ENCODE measurements around the gene SCARB2. TPM values are rescaled to one million over a fixed set of nuclear protein-coding genes. Genes with fewer than 3 reads are reported as not detected.

The SCARB2 gene
- polyA plus RNA-seq, 1 donor (not counting 4 experiments of a cell fraction or from before 2014, with no cell fraction given): 72.2 TPM

GRCh38 chr4:76212851-76213414 lies 691 bp downstream of the SCARB2 start:
- H3K4me1 ChIP-seq (ENCODE audit: control insufficient read depth, extremely low read depth, insufficient read depth, low read length): peaks cover 53% of the 10 kb centered on the region
- TF ChIP-seq CTCF (optimal IDR thresholded peaks at IDR 0.05 in 1 of 3, IDR thresholded peaks at IDR 0.05 in 1 of 3, conservative IDR thresholded peaks at IDR 0.05 in 1 of 3; ENCODE audit: extremely low read depth in 1 of 3, insufficient read depth in 2 of 3, low read length in 3 of 3) (no peak), EZH2 (IDR thresholded peaks at IDR 0.05; ENCODE audit: low read length) (no peak)
- H3K9ac ChIP-seq (ENCODE audit: control insufficient read depth, extremely low read depth, insufficient read depth, low read length): peak overlapping the region; percentile 87
- H3K79me2 ChIP-seq (ENCODE audit: control insufficient read depth, insufficient read depth, low read length): peaks cover 44% of the 10 kb centered on the region
- peak; percentile 57 for FAIRE-seq
- peak overlapping the region; percentile 50 to 94 (median 85) for H3K4me3 ChIP-seq (ENCODE audit: control insufficient read depth in 2 of 3, extremely low read depth in 1 of 3, insufficient read depth in 2 of 3, low read depth in 1 of 3, low read length in 3 of 3)
- dilution Hi-C loops (cut with MboI; ENCODE audit: extremely low pct_ligation_motif_present, low sequenced_read_pairs): no loop called here
- peak overlapping the region; percentile 81 for H3K27ac ChIP-seq (ENCODE audit: control insufficient read depth, insufficient read depth, low read length)
- H4K20me1 ChIP-seq (ENCODE audit: control insufficient read depth, extremely low read depth, insufficient read depth, low read length): no peaks in the 10 kb centered on the region
- peak overlapping the region; percentile 91 for H3K4me2 ChIP-seq (ENCODE audit: control insufficient read depth, extremely low read depth, insufficient read depth, low read depth, low read length)
- no peak for DNase-seq (ENCODE audit: low read depth, low spot score)
- no peaks in the 10 kb centered on the region for H3K27me3 ChIP-seq (ENCODE audit: control insufficient read depth, extremely low read depth, insufficient read depth, low read length)
- H3K9me3 ChIP-seq (ENCODE audit: control insufficient read depth, low read depth, low read length): no peaks in the 10 kb centered on the region
- no peaks in the 10 kb centered on the region for H3K36me3 ChIP-seq (ENCODE audit: control insufficient read depth in 2 of 2, extremely low read depth in 1 of 2, insufficient read depth in 2 of 2, low read length in 2 of 2)
- peaks cover 2% of the 10 kb centered on the region for H3K9me1 ChIP-seq (ENCODE audit: control insufficient read depth, extremely low read depth, insufficient read depth, low read length)
- H2AFZ ChIP-seq (ENCODE audit: control insufficient read depth, low read length): peak overlapping the region; percentile 91

DNA sequence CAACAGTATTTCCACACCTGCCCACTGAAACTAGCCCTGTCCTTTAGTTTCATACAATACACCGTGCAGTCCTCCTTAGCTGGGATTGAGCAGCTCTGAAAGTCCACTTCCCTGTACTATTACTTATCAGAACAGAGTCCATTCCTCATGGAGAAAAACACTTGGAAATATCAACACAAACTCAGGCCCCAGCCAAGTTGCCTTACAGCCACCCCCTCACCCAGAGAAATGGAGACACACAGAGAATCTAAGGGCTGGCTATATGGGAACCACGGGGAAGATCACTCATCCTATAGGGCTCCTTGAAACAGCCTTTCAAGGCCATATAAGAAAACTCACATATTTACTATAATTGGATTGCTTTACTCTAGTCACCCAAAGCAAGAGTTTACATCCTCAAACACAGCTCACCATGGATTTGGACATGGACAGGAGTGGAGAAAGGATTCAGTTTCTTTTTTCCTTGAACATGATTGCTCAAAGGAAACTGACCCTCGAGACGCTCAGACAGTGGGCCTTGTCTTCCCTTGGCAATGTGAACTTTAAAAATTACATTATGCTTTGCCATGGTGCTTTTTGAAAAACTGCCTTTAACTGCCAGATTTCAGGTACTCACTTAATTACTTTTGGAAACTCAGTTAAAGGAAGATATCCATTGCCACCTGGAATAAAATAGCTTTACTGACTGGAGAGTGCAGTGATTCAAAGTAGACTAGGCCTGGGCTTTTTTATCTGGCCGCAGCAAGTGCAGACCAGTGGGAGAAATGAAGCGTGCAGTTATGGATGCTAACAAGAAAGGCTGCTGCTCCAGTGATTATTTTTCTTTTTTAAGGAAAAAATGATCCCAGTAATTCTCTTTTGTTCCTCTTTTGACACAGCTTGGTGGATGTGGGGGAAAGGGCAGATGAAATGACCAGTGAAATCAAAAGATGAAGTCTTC lies 1.6 kb downstream of the SCARB2 start:
- Histone ChIP-seq H3K79me2 (ENCODE audit: control insufficient read depth, insufficient read depth, low read length) (peaks cover 53% of the 10 kb centered on the region), H3K4me2 (ENCODE audit: control insufficient read depth, extremely low read depth, insufficient read depth, low read depth, low read length) (peak overlapping the region; percentile 91), H3K9me1 (ENCODE audit: control insufficient read depth, extremely low read depth, insufficient read depth, low read length) (no peaks in the 10 kb centered on the region), H3K36me3 (ENCODE audit: control insufficient read depth in 2 of 2, extremely low read depth in 1 of 2, insufficient read depth in 2 of 2, low read length in 2 of 2) (no peaks in the 10 kb centered on the region), H3K27me3 (ENCODE audit: control insufficient read depth, extremely low read depth, insufficient read depth, low read length) (no peaks in the 10 kb centered on the region), H3K9ac (ENCODE audit: control insufficient read depth, extremely low read depth, insufficient read depth, low read length) (peak overlapping the region; percentile 87), H3K9me3 (ENCODE audit: control insufficient read depth, low read depth, low read length) (no peaks in the 10 kb centered on the region), H3K4me3 (ENCODE audit: control insufficient read depth in 2 of 3, extremely low read depth in 1 of 3, insufficient read depth in 2 of 3, low read depth in 1 of 3, low read length in 3 of 3) (peak overlapping the region; percentile 50 to 94 (median 85)), H3K27ac (ENCODE audit: control insufficient read depth, insufficient read depth, low read length) (peak overlapping the region; percentile 81), H4K20me1 (ENCODE audit: control insufficient read depth, extremely low read depth, insufficient read depth, low read length) (no peaks in the 10 kb centered on the region), H2AFZ (ENCODE audit: control insufficient read depth, low read length) (no peak overlapping the region), H3K4me1 (ENCODE audit: control insufficient read depth, extremely low read depth, insufficient read depth, low read length) (peaks cover 45% of the 10 kb centered on the region)
- TF ChIP-seq EZH2 (IDR thresholded peaks at IDR 0.05; ENCODE audit: low read length): no peak
- TF ChIP-seq CTCF (optimal IDR thresholded peaks at IDR 0.05 in 1 of 3, IDR thresholded peaks at IDR 0.05 in 1 of 3, conservative IDR thresholded peaks at IDR 0.05 in 1 of 3; ENCODE audit: extremely low read depth in 1 of 3, insufficient read depth in 2 of 3, low read length in 3 of 3): no peak
- dilution Hi-C loops (cut with MboI; ENCODE audit: extremely low pct_ligation_motif_present, low sequenced_read_pairs): no loop called here
- DNase-seq (ENCODE audit: low read depth, low spot score) (no peak), FAIRE-seq (no peak)

Measured in keratinocyte (primary cell).